Measurements from ENCODE around the gene PIK3R1. TPM values are rescaled to one million over a fixed set of nuclear protein-coding genes. Genes with fewer than 3 reads are reported as not detected.

Gene PIK3R1
- total and polyA plus RNA-seq, 2 of the 4 experiments (the other 2 are of a cell fraction) = 2.4 to 9.3 TPM

- ChIA-PET POLR2A (ENCODE audit: unreplicated experiment) (interaction anchor here (0.6 kb wide), 2 partner anchors 766 to 1213 kb away, joined by 4 read pairs; no protein-coding TSS in a partner anchor), CTCF (no interaction called here)
- Histone ChIP-seq H3K14ac (replicated peaks; ENCODE audit: low read depth, low read length) (peak overlapping the region; percentile 89), H3K79me1 (ENCODE audit: low read depth in 1 of 2, low read length in 2 of 2) (peaks cover 24 to 57% of the 10 kb centered on the region in 2 experiments), H4K5ac (ENCODE audit: low read depth, low read length) (peak overlapping the region; percentile 42; the same call in 1 of the 2 replicates), H4K8ac (ENCODE audit: low read depth in 2 of 2, low read length in 2 of 2) (peak overlapping the region; percentile 3 to 81; a peak in 3 of 4 replicates), H2BK20ac (ENCODE audit: low read depth, low read length) (peak overlapping the region; percentile 93), H3K9me3 (ENCODE audit: control insufficient read depth, insufficient read depth, low read length) (0 out of 2 replicates have a peak, but pooled peaks cover 2% of the 10 kb centered on the region), H3K27ac (ENCODE audit: insufficient read depth, low read length) (peak overlapping the region; percentile 6; the same call in 1 of the 2 replicates), H2BK15ac (ENCODE audit: low read depth, low read length) (peak overlapping the region; percentile 38; the same call in 1 of the 3 replicates), H3K4me2 (ENCODE audit: low read depth, low read length) (peak overlapping the region; percentile 63), H3K18ac (ENCODE audit: low read depth, low read length) (peak overlapping the region; percentile 6), H2AK9ac (replicated peaks; ENCODE audit: low read depth, low read length, poor library complexity) (peak overlapping the region; percentile 77), H4K91ac (ENCODE audit: insufficient read depth, low read depth, low read length) (peak overlapping the region; percentile 92), H2BK120ac (ENCODE audit: low read depth, low read length) (peak overlapping the region; percentile 78), H2AK5ac (ENCODE audit: low read depth, low read length) (peak overlapping the region; percentile 41), H4K20me1 (ENCODE audit: insufficient read depth, low read length) (no peaks in the 10 kb centered on the region), H3K27me3 (ENCODE audit: control insufficient read depth, insufficient read depth, low read length) (no peaks in the 10 kb centered on the region), H3K36me3 (ENCODE audit: control insufficient read depth, insufficient read depth, low read length) (peaks cover 8% of the 10 kb centered on the region), H3K4ac (ENCODE audit: low read depth, low read length) (peak overlapping the region; percentile 95), H3K56ac (ENCODE audit: extremely low read depth, insufficient read depth, low read length) (no peak overlapping the region), H2BK5ac (ENCODE audit: low read depth, low read length, poor library complexity, severe bottlenecking) (peak overlapping the region; percentile 27), H3K4me1 (ENCODE audit: control insufficient read depth, insufficient read depth, low read length) (peaks cover 6% of the 10 kb centered on the region), H3K23ac (ENCODE audit: low read depth, low read length) (peak overlapping the region; percentile 84), H3K9ac (ENCODE audit: low read depth, low read length) (no peak overlapping the region), H3K9me1 (ENCODE audit: insufficient read depth, low read length) (peaks cover 11% of the 10 kb centered on the region), H3K4me3 (ENCODE audit: insufficient read depth, low read depth, low read length) (no peak overlapping the region), H2AFZ (replicated peaks; ENCODE audit: low read length, poor library complexity) (no peak overlapping the region)
- in situ Hi-C loops (cut with MboI; ENCODE audit: low sequenced_read_pairs) = no loop called here
- no TSS peak for BruUV-seq (replicated peaks)
- ATAC-seq (ENCODE audit: low read depth) (peak; percentile 64), DNase-seq (peak; percentile 87)
- dilution Hi-C loops (cut with HindIII; ENCODE audit: low sequenced_read_pairs, unreplicated experiment) = no loop called here
- WGBS, 2 experiments (ENCODE audit: extremely low coverage in 2 of 2, insufficient read length in 1 of 2) = 75% methylated on average over 11 of the region's 12 CpGs; no CpG with 5 or more reads in 1 of the 2 experiments
- intact Hi-C loops (cut with micrococcal nuclease) = no loop called here
- TF ChIP-seq CTCF (conservative IDR thresholded peaks at IDR 0.05; ENCODE audit: low read depth, low read length) = no peak
- TF ChIP-seq BHLHE40 (IDR thresholded peaks at IDR 0.05; ENCODE audit: low read depth, low read length) = peak; percentile 26; the same call in 1 of the 2 replicates
- TF ChIP-seq CEBPB (IDR thresholded peaks at IDR 0.05; ENCODE audit: low read depth, low read length) = peak; percentile 84
These were observed 9.8 kb downstream of the PIK3R1 start for GRCh38 chr5:68225188-68225910.
